WTC11 (cell line): Measurements from ENCODE around the gene ANKRD1. TPM values are rescaled to one million over a fixed set of nuclear protein-coding genes. Genes with fewer than 3 reads are reported as not detected.

ENCODE experiments used
- ATAC-seq: fragments of 200-7000 bp; cut with Tn5 transposase; 2 replicates; pipeline ENCODE4 v1.10.0; 2021; ENCODE audit warnings: mild to moderate bottlenecking, moderate library complexity
- CTCF ChIA-PET: fragments of 300-600 bp; sonication (Branson Sonifier 250); formaldehyde crosslinking; loops from one replicate; lab custom pipeline; 2021; ENCODE audit warnings: antibody characterized with exemption; lab: Charles Lee
- POLR2A ChIA-PET: fragments of 350-600 bp; sonication (Branson Sonifier 250); formaldehyde crosslinking; loops from one replicate; lab custom pipeline; 2021; ENCODE audit warnings: antibody characterized with exemption; lab: Charles Lee
- DNase-seq: peaks from one replicate; pipeline ENCODE4 v3.0.0; 2021; ENCODE audit warnings: low spot score
- H3K27ac Mint-ChIP-seq: 2 replicates; pipeline ENCODE4 v1.8.0; 2021; ENCODE audit warnings: mixed read lengths
- H3K27me3 Mint-ChIP-seq: 2 replicates; pipeline ENCODE4 v1.8.0; 2021; ENCODE audit warnings: low read depth, mild to moderate bottlenecking, moderate library complexity, mixed read lengths
- H3K36me3 Mint-ChIP-seq: 2 replicates; pipeline ENCODE4 v1.8.0; 2021; ENCODE audit warnings: mixed read lengths
- H3K4me1 Mint-ChIP-seq: 2 replicates; pipeline ENCODE4 v1.8.0; 2022; ENCODE audit warnings: mixed read lengths
- H3K4me3 Mint-ChIP-seq: 2 replicates; pipeline ENCODE4 v1.8.0; 2021; ENCODE audit warnings: mild to moderate bottlenecking, moderate library complexity, mixed read lengths
- H3K9me3 Mint-ChIP-seq: 2 replicates; pipeline ENCODE4 v1.8.0; 2021; ENCODE audit warnings: mixed read lengths
- ATF6 ChIP-seq: sonication (generic); formaldehyde crosslinking; IDR thresholded peaks from 2 replicates; pipeline ENCODE4 v1.8.1; 2023; ENCODE audit warnings: mild to moderate bottlenecking, missing genetic modification reagents
- CBFB ChIP-seq: sonication (generic); formaldehyde crosslinking; IDR thresholded peaks from 2 replicates; pipeline ENCODE4 v1.8.1; 2022; ENCODE audit warnings: mild to moderate bottlenecking, low read depth, missing genetic modification reagents
- E2F5 ChIP-seq: sonication (generic); formaldehyde crosslinking; IDR thresholded peaks from 2 replicates; pipeline ENCODE4 v1.8.1; 2022; ENCODE audit warnings: mild to moderate bottlenecking, moderate library complexity, missing genetic modification reagents
- ELF4 ChIP-seq: sonication (generic); formaldehyde crosslinking; IDR thresholded peaks from 2 replicates; pipeline ENCODE4 v1.8.1; 2022; ENCODE audit warnings: low read depth, mild to moderate bottlenecking, moderate library complexity, missing genetic modification reagents
- ERG ChIP-seq: fragments of 250-450 bp; sonication (Bioruptor Pico); IDR thresholded peaks from 2 replicates; pipeline ENCODE4 v1.8.0; 2021; ENCODE audit warnings: mild to moderate bottlenecking
- ESRRA ChIP-seq: sonication (generic); formaldehyde crosslinking; IDR thresholded peaks from 2 replicates; pipeline ENCODE4 v1.8.1; 2022; ENCODE audit warnings: mild to moderate bottlenecking, missing genetic modification reagents, borderline replicate concordance
- GABPB1 ChIP-seq: sonication (generic); formaldehyde crosslinking; IDR thresholded peaks from 2 replicates; pipeline ENCODE4 v1.8.1; 2023; ENCODE audit warnings: mild to moderate bottlenecking, missing genetic modification reagents
- GTF2I ChIP-seq: fragments of 250-450 bp; sonication (Bioruptor Pico); conservative IDR thresholded peaks from 2 replicates; pipeline ENCODE4 v1.4.0; 2021; ENCODE audit warnings: mild to moderate bottlenecking
- HMGXB4 ChIP-seq: sonication (generic); formaldehyde crosslinking; IDR thresholded peaks from 2 replicates; pipeline ENCODE4 v1.8.1; 2023; ENCODE audit warnings: mild to moderate bottlenecking, moderate library complexity, missing genetic modification reagents
- MYBL2 ChIP-seq: sonication (generic); formaldehyde crosslinking; IDR thresholded peaks from 2 replicates; pipeline ENCODE4 v1.8.1; 2023; ENCODE audit warnings: mild to moderate bottlenecking, moderate library complexity, missing genetic modification reagents
- NR1H2 ChIP-seq: sonication (generic); formaldehyde crosslinking; IDR thresholded peaks from 2 replicates; pipeline ENCODE4 v1.9.0; 2021; ENCODE audit warnings: mild to moderate bottlenecking, moderate library complexity, missing genetic modification reagents
- NR2C2 ChIP-seq: sonication (generic); formaldehyde crosslinking; IDR thresholded peaks from 2 replicates; pipeline ENCODE4 v1.8.0; 2022; ENCODE audit warnings: mild to moderate bottlenecking, missing genetic modification reagents
- SMAD3 ChIP-seq: sonication (generic); formaldehyde crosslinking; IDR thresholded peaks from 2 replicates; pipeline ENCODE4 v1.8.0; 2022; ENCODE audit warnings: missing genetic modification reagents, mild to moderate bottlenecking, borderline replicate concordance
- TEAD4 ChIP-seq: sonication (generic); formaldehyde crosslinking; IDR thresholded peaks from 2 replicates; pipeline ENCODE4 v1.8.0; 2022; ENCODE audit warnings: mild to moderate bottlenecking, missing genetic modification reagents
- ZBTB43 ChIP-seq: sonication (generic); formaldehyde crosslinking; IDR thresholded peaks from 2 replicates; pipeline ENCODE4 v1.8.1; 2023; ENCODE audit warnings: mild to moderate bottlenecking, missing genetic modification reagents
- ZNF263 ChIP-seq: sonication (generic); formaldehyde crosslinking; IDR thresholded peaks from 2 replicates; pipeline ENCODE4 v1.8.1; 2022; ENCODE audit warnings: low read depth, mild to moderate bottlenecking, moderate library complexity, missing genetic modification reagents
- ZNF317 ChIP-seq: sonication (generic); formaldehyde crosslinking; IDR thresholded peaks from 2 replicates; pipeline ENCODE4 v1.8.1; 2023; ENCODE audit warnings: low read depth, mild to moderate bottlenecking, moderate library complexity, missing genetic modification reagents, borderline replicate concordance
- ZNF396 ChIP-seq: fragments of 250-450 bp; sonication (Bioruptor Pico); IDR thresholded peaks from 2 replicates; pipeline ENCODE4 v1.8.0; 2021; ENCODE audit warnings: mild to moderate bottlenecking, moderate library complexity, borderline replicate concordance
- ZNF512 ChIP-seq: sonication (generic); formaldehyde crosslinking; IDR thresholded peaks from 2 replicates; pipeline ENCODE4 v1.8.1; 2022; ENCODE audit warnings: missing genetic modification reagents, borderline replicate concordance
- ZNF532 ChIP-seq: fragments of 250-450 bp; sonication (Bioruptor Pico); IDR thresholded peaks from 2 replicates; pipeline ENCODE4 v1.9.0; 2021; ENCODE audit warnings: mild to moderate bottlenecking, borderline replicate concordance
- total RNA-seq: library from RNA; stranded (reverse); gene quantifications from 3 replicates; pipeline ENCODE4 v1.2.3, GENCODE V29; 2021

Gene ANKRD1
- total RNA-seq, 1 experiment from 2014 or later, result not detected

GRCh38 chr10:90913774-90914420 lies 7.0 kb downstream of the ANKRD1 start (continued):
- TF ChIP-seq ZNF512 (CRISPR knock-in tag), result no peak
- TF ChIP-seq ZNF532 (CRISPR knock-in tag), result no peak
- no peak for TF ChIP-seq NR1H2 (CRISPR knock-in tag)
- no peak for TF ChIP-seq MYBL2 (CRISPR knock-in tag)
- no peak for TF ChIP-seq ZNF396
- TF ChIP-seq SMAD3 (CRISPR knock-in tag), result no peak

GRCh38 chr10:90912854-90913479 lies 7.9 kb downstream of the ANKRD1 start:
- Mint-ChIP-seq H3K27ac (no peak overlapping the region), H3K4me3 (no peak overlapping the region)
- POLR2A ChIA-PET, result interaction anchor here (0.5 kb wide), 1 partner anchor 423 kb away, joined by 4 read pairs; no protein-coding TSS in a partner anchor
- TF ChIP-seq TEAD4 (CRISPR knock-in tag) (no peak), NR1H2 (CRISPR knock-in tag) (no peak), ERG (CRISPR knock-in tag) (no peak), ZNF263 (CRISPR knock-in tag) (no peak), NR2C2 (CRISPR knock-in tag) (no peak), E2F5 (CRISPR knock-in tag) (no peak), GABPB1 (CRISPR knock-in tag) (no peak), HMGXB4 (CRISPR knock-in tag) (no peak), ATF6 (no peak), ESRRA (CRISPR knock-in tag) (no peak), ZBTB43 (CRISPR knock-in tag) (no peak), MYBL2 (CRISPR knock-in tag) (no peak), ELF4 (CRISPR knock-in tag) (no peak), CBFB (CRISPR knock-in tag) (no peak), ZNF317 (CRISPR knock-in tag) (no peak), GTF2I (CRISPR knock-in tag) (no peak)

More at GRCh38 chr10:90912854-90913479, 7.9 kb downstream of the ANKRD1 start:
- no peak for ATAC-seq
- Mint-ChIP-seq H3K9me3 (0 out of 2 replicates have a peak, but pooled peaks cover 7% of the 10 kb centered on the region), H3K27me3 (peaks cover 88% of the 10 kb centered on the region), H3K4me1 (peaks cover 9% of the 10 kb centered on the region), H3K36me3 (no peaks in the 10 kb centered on the region)
- no peak for DNase-seq
- CTCF ChIA-PET, result interaction anchor here (1.4 to 3.3 kb wide), 5 partner anchors 13 to 383 kb away, joined by 4 to 14 read pairs (median 12); no protein-coding TSS in a partner anchor
